CD14-positive monocyte (primary cell): Measurements from ENCODE around the gene ATOH8. TPM values are rescaled to one million over a fixed set of nuclear protein-coding genes. Genes with fewer than 3 reads are reported as not detected.

Experiments
- DNase-seq, 3 donors: peaks; one replicate each; pipeline ENCODE4 v3.0.0-alpha.2; 2011 to 2022
- H2AFZ ChIP-seq: 2 replicates; pipeline ENCODE4 v1.6.0; 2012; ENCODE audit warnings: mild to moderate bottlenecking, low read depth, low read length, inconsistent platforms; ENCODE audit not compliant: insufficient read depth, poor library complexity, severe bottlenecking
- H3K27ac ChIP-seq, 2 donors: 1 replicate in 1 of 2; 2 replicates in 1 of 2; pipeline ENCODE4 v1.5.1; 2012 to 2013; ENCODE audit warnings: low read length in 2 of 2, control low read depth in 1 of 2, inconsistent platforms in 1 of 2, low read depth in 1 of 2, mild to moderate bottlenecking in 1 of 2
- H3K27me3 ChIP-seq, 2 donors: one replicate each; pipeline versions ENCODE4 v1.6.0 to v1.6.1; 2011 to 2013; ENCODE audit warnings: low read length in 2 of 2; ENCODE audit not compliant: control insufficient read depth in 2 of 2, insufficient read depth in 2 of 2
- H3K36me3 ChIP-seq, 2 donors: replicated peaks in 1 of 2; 1 replicate in 1 of 2; 2 replicates in 1 of 2; pipeline versions ENCODE4 v1.5.1 to v1.6.1; 2012 to 2013; ENCODE audit warnings: low read length in 2 of 2, control low read depth in 1 of 2, inconsistent platforms in 1 of 2, mild to moderate bottlenecking in 1 of 2; ENCODE audit not compliant: insufficient read depth in 2 of 2, control insufficient read depth in 1 of 2
- H3K4me1 ChIP-seq, 2 donors: 1 replicate in 1 of 2; 2 replicates in 1 of 2; pipeline versions ENCODE4 v1.5.1 to v1.6.1; 2012 to 2013; ENCODE audit warnings: low read length in 2 of 2, control low read depth in 1 of 2, inconsistent platforms in 1 of 2, mild to moderate bottlenecking in 1 of 2, moderate library complexity in 1 of 2; ENCODE audit not compliant: insufficient read depth in 2 of 2, control insufficient read depth in 1 of 2
- H3K4me2 ChIP-seq: replicated peaks from 2 replicates; pipeline ENCODE3; 2012; ENCODE audit warnings: low read length, moderate library complexity, mild to moderate bottlenecking; ENCODE audit not compliant: poor library complexity, severe bottlenecking; ENCODE audit errors: extremely low read depth
- H3K4me3 ChIP-seq, 3 experiments: fragments of 200-600 bp in 1 of 3; sonication (generic) in 1 of 3; replicated peaks in 1 of 3; 1 replicate in 2 of 3; 2 replicates in 1 of 3; pipeline ENCODE4 v1.5.1; 2011 to 2013; ENCODE audit warnings: low read length in 3 of 3, mild to moderate bottlenecking in 3 of 3, control low read depth in 2 of 3, low read depth in 2 of 3, inconsistent platforms in 1 of 3, moderate library complexity in 1 of 3
- H3K79me2 ChIP-seq: 2 replicates; pipeline ENCODE4 v1.6.0; 2012; ENCODE audit warnings: mild to moderate bottlenecking, control low read depth, inconsistent platforms, low read length, moderate library complexity; ENCODE audit not compliant: insufficient read depth
- H3K9ac ChIP-seq: 2 replicates; pipeline ENCODE4 v1.6.0; 2017; ENCODE audit warnings: low read length, mild to moderate bottlenecking; ENCODE audit not compliant: insufficient read depth, poor library complexity, severe bottlenecking
- H3K9me3 ChIP-seq, 2 donors: replicated peaks in 1 of 2; 1 replicate in 1 of 2; 2 replicates in 1 of 2; pipeline versions ENCODE4 v1.5.1 to v1.6.1; 2012 to 2013; ENCODE audit warnings: low read length in 2 of 2, control low read depth in 1 of 2; ENCODE audit not compliant: control insufficient read depth in 1 of 2, insufficient read depth in 1 of 2
- H4K20me1 ChIP-seq: 2 replicates; pipeline ENCODE4 v1.6.0; 2012; ENCODE audit warnings: mild to moderate bottlenecking, low read length, control low read depth, moderate library complexity; ENCODE audit not compliant: insufficient read depth
- H3K27ac Mint-ChIP-seq, 7 donors: one replicate each; pipeline ENCODE4 v1.8.0; 2020; ENCODE audit warnings: mild to moderate bottlenecking in 7 of 7, mixed read lengths in 7 of 7, moderate library complexity in 6 of 7, inconsistent platforms in 2 of 7
- H3K27me3 Mint-ChIP-seq, 3 donors: one replicate each; pipeline ENCODE4 v1.8.0; 2021 to 2022; ENCODE audit warnings: low read depth in 3 of 3, mild to moderate bottlenecking in 3 of 3, mixed read lengths in 3 of 3, moderate library complexity in 3 of 3, inconsistent platforms in 1 of 3
- H3K36me3 Mint-ChIP-seq, 2 donors: one replicate each; pipeline ENCODE4 v1.8.0; 2020; ENCODE audit warnings: mixed read lengths in 2 of 2, inconsistent platforms in 1 of 2, mild to moderate bottlenecking in 1 of 2
- H3K4me1 Mint-ChIP-seq: one replicate; pipeline ENCODE4 v1.8.0; 2020; ENCODE audit warnings: mild to moderate bottlenecking, mixed read lengths
- H3K4me3 Mint-ChIP-seq, 2 donors: one replicate each; pipeline ENCODE4 v1.8.0; 2020; ENCODE audit warnings: mild to moderate bottlenecking in 2 of 2, mixed read lengths in 2 of 2, moderate library complexity in 1 of 2
- H3K9me3 Mint-ChIP-seq, 7 donors: one replicate each; pipeline ENCODE4 v1.8.0; 2020 to 2022; ENCODE audit warnings: mixed read lengths in 7 of 7, mild to moderate bottlenecking in 6 of 7, moderate library complexity in 6 of 7, inconsistent platforms in 2 of 7
- CTCF ChIP-seq: fragments of 200-600 bp; IDR thresholded peaks from one replicate; pipeline ENCODE4 v1.8.0; 2022; ENCODE audit warnings: antibody characterized with exemption, mild to moderate bottlenecking
- WGBS: methylation state at CpG from one replicate; pipeline ENCODE4 v1.1.5; 2013; ENCODE audit warnings: missing lambda C conversion rate; ENCODE audit not compliant: insufficient coverage; 5-methylcytosine and 5-hydroxymethylcytosine counted together
- intact Hi-C, 2 donors: fragments of 100-400 bp; cut with micrococcal nuclease; formaldehyde crosslinking; loops; one replicate each; pipeline versions ENCODE4 v1.15.0 to v1.15.1; 2023
- polyA plus RNA-seq, 3 donors: library from polyadenylated mRNA; depleted of rRNA in 1 of 3; unstranded in 2 of 3; stranded (reverse) in 1 of 3; fragments of 300-500 nt in 2 of 3; fragments of >200 nt in 1 of 3; fragmentation: Illumina TruSeq in 2 of 3; gene quantifications; 1 replicate in 2 of 3; 2 replicates in 1 of 3; pipeline ENCODE4 v1.2.3, GENCODE V29; 2012 to 2021

ATOH8 gene
- polyA plus RNA-seq, 3 donors = 2.0 to 3.9 (median 2.1) TPM

- H3K4me2 ChIP-seq = no peak overlapping the region
- no peak overlapping the region for H3K4me3 ChIP-seq
- H3K9me3 ChIP-seq = peaks cover 0 to 17% of the 10 kb centered on the region in 2 donors
- no peaks in the 10 kb centered on the region for H3K27me3 ChIP-seq
- no peak overlapping the region for H2AFZ ChIP-seq
- intact Hi-C loops = no loop called here
- 83% methylated on average over 7 of the region's 11 CpGs for WGBS
- H3K79me2 ChIP-seq = no peaks in the 10 kb centered on the region
- H3K9ac ChIP-seq = no peak overlapping the region
- DNase-seq = no peak
- H3K4me1 ChIP-seq = peaks cover 0 to 2% of the 10 kb centered on the region in 2 donors
- no peaks in the 10 kb centered on the region for H4K20me1 ChIP-seq
- peaks cover 0 to 16% (median 9%) of the 10 kb centered on the region in 7 donors for H3K9me3 Mint-ChIP-seq
- TF ChIP-seq CTCF = no peak
- no peaks in the 10 kb centered on the region for H3K36me3 Mint-ChIP-seq
- no peaks in the 10 kb centered on the region for H3K36me3 ChIP-seq
- H3K27ac Mint-ChIP-seq = no peak overlapping the region
- no peak overlapping the region for H3K4me3 Mint-ChIP-seq
- H3K27me3 Mint-ChIP-seq = peaks cover 4 to 9% (median 5%) of the 10 kb centered on the region in 3 donors
- no peak overlapping the region for H3K27ac ChIP-seq
- H3K4me1 Mint-ChIP-seq = peaks cover 6% of the 10 kb centered on the region
Observed at GRCh38 chr2:85799215-85799956, 45.6 kb downstream of the ATOH8 start.

- H3K27me3 Mint-ChIP-seq = peaks cover 5 to 7% (median 6%) of the 10 kb centered on the region in 3 donors
Observed at GRCh38 chr2:85800586-85800985, 46.8 kb downstream of the ATOH8 start.

More at GRCh38 chr2:85800586-85800985, 46.8 kb downstream of the ATOH8 start:
- H3K4me1 ChIP-seq = peaks cover 0 to 8% of the 10 kb centered on the region in 2 donors
- H3K79me2 ChIP-seq = no peaks in the 10 kb centered on the region
- Mint-ChIP-seq H3K36me3 (no peaks in the 10 kb centered on the region), H3K4me3 (no peak overlapping the region), H3K9me3 (peaks cover 0 to 16% (median 9%) of the 10 kb centered on the region in 7 donors), H3K4me1 (peaks cover 13% of the 10 kb centered on the region), H3K27ac (no peak overlapping the region)
- H3K27me3 ChIP-seq = no peaks in the 10 kb centered on the region
- no peak overlapping the region for H2AFZ ChIP-seq
- no peak overlapping the region for H3K4me3 ChIP-seq
- DNase-seq = peak in 1 of 3 donors; percentile 36
- H3K4me2 ChIP-seq = no peak overlapping the region
- no peaks in the 10 kb centered on the region for H4K20me1 ChIP-seq
- H3K9me3 ChIP-seq = peaks cover 0 to 17% of the 10 kb centered on the region in 2 donors
- no peak overlapping the region for H3K27ac ChIP-seq
- no peak for TF ChIP-seq CTCF
- no peak overlapping the region for H3K9ac ChIP-seq
- H3K36me3 ChIP-seq = no peaks in the 10 kb centered on the region
- intact Hi-C loops = no loop called here
- WGBS = no CpG with 5 or more reads among the region's 3 CpGs
